Osteoblast (primary cell): ENCODE data around the gene EPB41L1. TPM values are rescaled to one million over a fixed set of nuclear protein-coding genes. Genes with fewer than 3 reads are reported as not detected.

Experiments
- DNase-seq: peaks from one replicate; pipeline ENCODE4 v3.0.0; 2011; ENCODE audit warnings: low spot score, mixed read lengths; ENCODE audit not compliant: insufficient read length; ENCODE audit errors: missing footprints
- H2AFZ ChIP-seq: 2 replicates; pipeline ENCODE4 v1.6.0; 2011; ENCODE audit warnings: mild to moderate bottlenecking, low read length
- H3K27ac ChIP-seq: 2 replicates; pipeline ENCODE4 v1.5.1; 2011; ENCODE audit warnings: mild to moderate bottlenecking, low read depth, low read length, moderate library complexity
- H3K27me3 ChIP-seq: 2 replicates; pipeline ENCODE4 v1.6.0; 2012; ENCODE audit warnings: mild to moderate bottlenecking, control low read depth, inconsistent platforms, low read length, moderate library complexity; ENCODE audit not compliant: insufficient read depth
- H3K36me3 ChIP-seq: 2 replicates; pipeline ENCODE4 v1.5.1; 2011; ENCODE audit warnings: mild to moderate bottlenecking, low read length, control low read depth, moderate library complexity; ENCODE audit not compliant: insufficient read depth
- H3K4me1 ChIP-seq: 2 replicates; pipeline ENCODE4 v1.5.1; 2011; ENCODE audit warnings: mild to moderate bottlenecking, low read length, control low read depth, moderate library complexity; ENCODE audit not compliant: insufficient read depth
- H3K4me2 ChIP-seq: 2 replicates; pipeline ENCODE4 v1.6.0; 2011; ENCODE audit warnings: mild to moderate bottlenecking, low read length; ENCODE audit not compliant: insufficient read depth
- H3K4me3 ChIP-seq: fragments of 200-600 bp; sonication (generic); 3 replicates; pipeline ENCODE4 v1.5.1; 2012; ENCODE audit warnings: mild to moderate bottlenecking, low read length, inconsistent platforms; ENCODE audit not compliant: insufficient read depth
- H3K79me2 ChIP-seq: 2 replicates; pipeline ENCODE4 v1.6.0; 2012; ENCODE audit warnings: mild to moderate bottlenecking, low read length, control low read depth, inconsistent platforms; ENCODE audit not compliant: insufficient read depth
- H3K9me3 ChIP-seq: 2 replicates; pipeline ENCODE4 v1.5.1; 2011; ENCODE audit warnings: low read depth, low read length, control low read depth
- H4K20me1 ChIP-seq: 2 replicates; pipeline ENCODE4 v1.6.0; 2012; ENCODE audit warnings: mild to moderate bottlenecking, low read length, control low read depth; ENCODE audit not compliant: insufficient read depth
- CTCF ChIP-seq: IDR thresholded peaks from 2 replicates; pipeline ENCODE4 v1.5.1; 2011; ENCODE audit warnings: mild to moderate bottlenecking, low read depth, low read length, moderate library complexity; ENCODE audit errors: extremely low read depth
- total RNA-seq: library from RNA; depleted of rRNA; stranded (reverse); fragments of >200 nt; gene quantifications from 2 replicates; pipeline ENCODE4 v1.2.3, GENCODE V29; 2012

EPB41L1 gene
- total RNA-seq, 1 donor: 26.8 TPM

GRCh38 chr20:36270744-36271638 lies 116.5 kb downstream of the EPB41L1 start:
- Histone ChIP-seq H3K4me1 (no peaks in the 10 kb centered on the region), H3K36me3 (no peaks in the 10 kb centered on the region), H3K4me2 (no peak overlapping the region), H3K27ac (no peak overlapping the region), H4K20me1 (no peaks in the 10 kb centered on the region), H3K27me3 (peaks cover 9% of the 10 kb centered on the region), H3K9me3 (no peaks in the 10 kb centered on the region), H2AFZ (no peak overlapping the region), H3K79me2 (no peaks in the 10 kb centered on the region), H3K4me3 (no peak overlapping the region)
- no peak for TF ChIP-seq CTCF
- DNase-seq: peak; percentile 44

GRCh38 chr20:36271639-36272546 lies 117.4 kb downstream of the EPB41L1 start:
- H3K79me2 ChIP-seq: no peaks in the 10 kb centered on the region
- H3K9me3 ChIP-seq: no peaks in the 10 kb centered on the region
- no peaks in the 10 kb centered on the region for H3K4me1 ChIP-seq
- no peak overlapping the region for H2AFZ ChIP-seq
- no peak overlapping the region for H3K4me3 ChIP-seq
- peak; percentile 58 for DNase-seq
- no peak overlapping the region for H3K27ac ChIP-seq
- H3K36me3 ChIP-seq: no peaks in the 10 kb centered on the region
- H4K20me1 ChIP-seq: no peaks in the 10 kb centered on the region
- peaks cover 12% of the 10 kb centered on the region for H3K27me3 ChIP-seq
- no peak for TF ChIP-seq CTCF
- H3K4me2 ChIP-seq: no peak overlapping the region

GRCh38 chr20:36272547-36273220 lies 118.1 kb downstream of the EPB41L1 start:
- H3K27me3 ChIP-seq: peaks cover 16% of the 10 kb centered on the region
- H3K4me1 ChIP-seq: no peaks in the 10 kb centered on the region
- H3K36me3 ChIP-seq: no peaks in the 10 kb centered on the region
- H3K9me3 ChIP-seq: no peaks in the 10 kb centered on the region
- no peak overlapping the region for H2AFZ ChIP-seq
- no peaks in the 10 kb centered on the region for H4K20me1 ChIP-seq
- no peak overlapping the region for H3K4me2 ChIP-seq
- DNase-seq: peak; percentile 30
- H3K27ac ChIP-seq: no peak overlapping the region
- no peak overlapping the region for H3K4me3 ChIP-seq
- no peak for TF ChIP-seq CTCF
- no peaks in the 10 kb centered on the region for H3K79me2 ChIP-seq
